SK-N-SH (cell line): ENCODE measurements around the gene MRPS27. TPM values are rescaled to one million over a fixed set of nuclear protein-coding genes. Genes with fewer than 3 reads are reported as not detected.

Experiments used
- CTCF ChIA-PET: fragments of 300-600, 350-600 bp; formaldehyde crosslinking; extraction: SDS; loops from one replicate; lab custom pipeline; 2021; lab: Yijun Ruan, JAX
- POLR2A ChIA-PET: fragments of 350-600 bp; sonication (Branson Sonifier 250); formaldehyde crosslinking; extraction: SDS; loops from one replicate; lab custom pipeline; 2020; ENCODE audit warnings: antibody characterized with exemption, inconsistent platforms; lab: Yijun Ruan, JAX
- DNase-seq: peaks from one replicate; pipeline ENCODE4 v3.0.0; 2012
- H2AFZ ChIP-seq: fragments of 200-600 bp; sonication (generic); 2 replicates; pipeline ENCODE4 v1.8.1; 2016; ENCODE audit warnings: antibody characterized with exemption, mild to moderate bottlenecking, low read depth
- H3F3A ChIP-seq: fragments of 200-600 bp; sonication (generic); replicated peaks from 2 replicates; pipeline ENCODE3; 2016; ENCODE audit warnings: antibody characterized with exemption, mild to moderate bottlenecking; ENCODE audit not compliant: insufficient read depth
- H3K27ac ChIP-seq, 2 experiments: fragments of 200-500 bp in 1 of 2; fragments of 200-600 bp in 1 of 2; sonication (Bioruptor generic) in 1 of 2; sonication (generic), shearing (Covaris generic) in 1 of 2; 2 replicates each; pipeline versions ENCODE4 v1.5.1 to v1.6.1; 2014 to 2016; ENCODE audit warnings: low read depth in 2 of 2, inconsistent platforms in 1 of 2, low read length in 1 of 2, mild to moderate bottlenecking in 1 of 2, mixed read lengths in 1 of 2
- H3K27me3 ChIP-seq: fragments of 200-600 bp; sonication (generic), shearing (Covaris generic); 2 replicates; pipeline ENCODE4 v1.6.1; 2016; ENCODE audit warnings: mixed run types; ENCODE audit not compliant: insufficient read depth
- H3K36me3 ChIP-seq, 2 experiments: fragments of 200-500 bp in 1 of 2; fragments of 200-600 bp in 1 of 2; sonication (Bioruptor generic) in 1 of 2; sonication (generic) in 1 of 2; replicated peaks in 1 of 2; 2 replicates each; pipeline versions ENCODE3 to v1.5.1; 2014 to 2016; ENCODE audit warnings: low read length in 1 of 2, mild to moderate bottlenecking in 1 of 2; ENCODE audit not compliant: insufficient read depth in 2 of 2, control insufficient read depth in 1 of 2
- H3K4me1 ChIP-seq, 2 experiments: fragments of 200-500 bp in 1 of 2; fragments of 200-600 bp in 1 of 2; sonication (Bioruptor generic) in 1 of 2; sonication (generic), shearing (Covaris generic) in 1 of 2; 2 replicates each; pipeline versions ENCODE4 v1.5.1 to v1.6.1; 2014 to 2016; ENCODE audit warnings: low read depth in 1 of 2, low read length in 1 of 2, mixed run types in 1 of 2; ENCODE audit not compliant: insufficient read depth in 2 of 2, control insufficient read depth in 1 of 2
- H3K4me2 ChIP-seq: fragments of 200-600 bp; sonication (generic), shearing (Covaris generic); 2 replicates; pipeline ENCODE4 v1.6.1; 2017; ENCODE audit warnings: mixed run types
- H3K4me3 ChIP-seq, 2 experiments: fragments of 200-500 bp in 1 of 2; fragments of 200-600 bp in 1 of 2; sonication (Bioruptor generic) in 1 of 2; sonication (generic), shearing (Covaris generic) in 1 of 2; 2 replicates each; pipeline versions ENCODE4 v1.5.1 to v1.8.1; 2014 to 2016; ENCODE audit warnings: low read depth in 2 of 2, inconsistent platforms in 1 of 2, low read length in 1 of 2, mild to moderate bottlenecking in 1 of 2, mixed read lengths in 1 of 2, moderate library complexity in 1 of 2
- H3K79me2 ChIP-seq: fragments of 200-600 bp; sonication (generic); 2 replicates; pipeline ENCODE4 v1.8.1; 2017; ENCODE audit warnings: mild to moderate bottlenecking; ENCODE audit not compliant: insufficient read depth
- H3K9ac ChIP-seq: fragments of 200-600 bp; sonication (generic); 2 replicates; pipeline ENCODE4 v1.6.1; 2017; ENCODE audit warnings: mixed run types
- H3K9me2 ChIP-seq: fragments of 200-600 bp; sonication (generic); 2 replicates; pipeline ENCODE4 v1.6.1; 2017; ENCODE audit warnings: mixed run types
- H3K9me3 ChIP-seq: fragments of 200-600 bp; sonication (generic); 2 replicates; pipeline ENCODE4 v1.6.1; 2017; ENCODE audit warnings: mixed run types, mild to moderate bottlenecking, moderate library complexity
- H4K20me1 ChIP-seq: fragments of 200-600 bp; sonication (generic); 2 replicates; pipeline ENCODE4 v1.6.1; 2017; ENCODE audit warnings: mild to moderate bottlenecking, mixed run types; ENCODE audit not compliant: insufficient read depth
- FOSL2 ChIP-seq: IDR thresholded peaks from 2 replicates; pipeline ENCODE4 v1.4.0; 2012; ENCODE audit warnings: low read depth, mild to moderate bottlenecking, moderate library complexity, borderline replicate concordance
- GABPA ChIP-seq: IDR thresholded peaks from 2 replicates; pipeline ENCODE4 v1.4.0; 2012; ENCODE audit warnings: low read depth, mild to moderate bottlenecking
- GATA2 ChIP-seq: sonication (generic); formaldehyde crosslinking; IDR thresholded peaks from 2 replicates; pipeline ENCODE4 v1.5.0; 2020; ENCODE audit warnings: mild to moderate bottlenecking, missing genetic modification reagents
- MEF2A ChIP-seq: IDR thresholded peaks from 2 replicates; pipeline ENCODE4 v1.4.0; 2012; ENCODE audit warnings: low read depth, borderline replicate concordance
- MXI1 ChIP-seq: IDR thresholded peaks from 2 replicates; pipeline ENCODE4 v1.6.1; 2012; ENCODE audit warnings: mild to moderate bottlenecking, low read depth, low read length, improper control_type of control experiment
- NFIC ChIP-seq: IDR thresholded peaks from 2 replicates; pipeline ENCODE4 v1.4.0; 2012; ENCODE audit warnings: borderline replicate concordance
- POLR2AphosphoS5 ChIP-seq: IDR thresholded peaks from 2 replicates; pipeline ENCODE4 v1.6.1; 2012; ENCODE audit warnings: low read depth, low read length
- RAD21 ChIP-seq: IDR thresholded peaks from 2 replicates; pipeline ENCODE4 v1.6.1; 2012; ENCODE audit warnings: mild to moderate bottlenecking, low read length
- RCOR1 ChIP-seq: fragments of 150-350 bp; IDR thresholded peaks from 2 replicates; pipeline ENCODE4 v1.6.1; 2017; ENCODE audit warnings: antibody characterized with exemption, low read length
- RFX5 ChIP-seq: IDR thresholded peaks from 2 replicates; pipeline ENCODE4 v1.6.1; 2012; ENCODE audit warnings: mild to moderate bottlenecking, improper control_type of control experiment, low read length
- TAF1 ChIP-seq: IDR thresholded peaks from 2 replicates; pipeline ENCODE4 v1.6.1; 2012; ENCODE audit warnings: low read depth, mild to moderate bottlenecking, low read length, moderate library complexity, borderline replicate concordance
- TCF12 ChIP-seq: IDR thresholded peaks from 2 replicates; pipeline ENCODE4 v1.4.0; 2012
- TEAD4 ChIP-seq: IDR thresholded peaks from 2 replicates; pipeline ENCODE4 v1.4.0; 2012; ENCODE audit warnings: mild to moderate bottlenecking, borderline replicate concordance; ENCODE audit not compliant: insufficient read depth
- YY1 ChIP-seq: IDR thresholded peaks from 2 replicates; pipeline ENCODE4 v1.4.0; 2012; ENCODE audit warnings: low read depth, mild to moderate bottlenecking
- WGBS: methylation state at CpG from one replicate; pipeline ENCODE4 v1.1.6; 2017; ENCODE audit warnings: low lambda C conversion rate; 5-methylcytosine and 5-hydroxymethylcytosine counted together
- polyA plus RNA-seq, 3 experiments: library from polyadenylated mRNA; depleted of rRNA; stranded (reverse); fragments of >200 nt; gene quantifications; 2 replicates each; pipeline ENCODE4 v1.2.3, GENCODE V29; 2012
- TF ChIP-seq, protein P1 (sequence below): IDR thresholded peaks from 2 replicates; pipeline ENCODE4 v1.4.0; 2012; ENCODE audit warnings: low read depth, borderline replicate concordance
- TF ChIP-seq, protein P2 (sequence below): IDR thresholded peaks from 2 replicates; pipeline ENCODE4 v1.6.1; 2012; ENCODE audit warnings: mild to moderate bottlenecking, low read depth, low read length, moderate library complexity
- TF ChIP-seq, protein P3 (sequence below): IDR thresholded peaks from 2 replicates; pipeline ENCODE4; 2012
- TF ChIP-seq, protein P4 (sequence below): IDR thresholded peaks from 2 replicates; pipeline ENCODE4 v1.4.0; 2012; ENCODE audit warnings: low read depth, borderline replicate concordance
- TF ChIP-seq, protein P5 (sequence below): fragments of 150-350 bp; IDR thresholded peaks from 2 replicates; pipeline ENCODE4 v1.6.1; 2017; ENCODE audit warnings: antibody characterized with exemption, low read length, low read depth, borderline replicate concordance
- TF ChIP-seq, protein P6 (sequence below): IDR thresholded peaks from 2 replicates; pipeline ENCODE4 v1.4.0; 2012; ENCODE audit warnings: low read depth
- TF ChIP-seq, protein P7 (sequence below): fragments of 200-600 bp; sonication (generic); IDR thresholded peaks from 2 replicates; pipeline ENCODE4 v1.6.1; 2017; ENCODE audit warnings: antibody characterized with exemption, mild to moderate bottlenecking, moderate library complexity

Gene MRPS27
- 37.5 and 48.2 TPM in 2 replicates for polyA plus RNA-seq (2012; rRNA removed)
- 39.8 and 47.0 TPM in 2 replicates for polyA plus RNA-seq (2012; cell fraction: cytosol; rRNA removed)
- 38.6 and 42.4 TPM in 2 replicates for polyA plus RNA-seq (2012; cell fraction: nucleus; rRNA removed)

DNA sequence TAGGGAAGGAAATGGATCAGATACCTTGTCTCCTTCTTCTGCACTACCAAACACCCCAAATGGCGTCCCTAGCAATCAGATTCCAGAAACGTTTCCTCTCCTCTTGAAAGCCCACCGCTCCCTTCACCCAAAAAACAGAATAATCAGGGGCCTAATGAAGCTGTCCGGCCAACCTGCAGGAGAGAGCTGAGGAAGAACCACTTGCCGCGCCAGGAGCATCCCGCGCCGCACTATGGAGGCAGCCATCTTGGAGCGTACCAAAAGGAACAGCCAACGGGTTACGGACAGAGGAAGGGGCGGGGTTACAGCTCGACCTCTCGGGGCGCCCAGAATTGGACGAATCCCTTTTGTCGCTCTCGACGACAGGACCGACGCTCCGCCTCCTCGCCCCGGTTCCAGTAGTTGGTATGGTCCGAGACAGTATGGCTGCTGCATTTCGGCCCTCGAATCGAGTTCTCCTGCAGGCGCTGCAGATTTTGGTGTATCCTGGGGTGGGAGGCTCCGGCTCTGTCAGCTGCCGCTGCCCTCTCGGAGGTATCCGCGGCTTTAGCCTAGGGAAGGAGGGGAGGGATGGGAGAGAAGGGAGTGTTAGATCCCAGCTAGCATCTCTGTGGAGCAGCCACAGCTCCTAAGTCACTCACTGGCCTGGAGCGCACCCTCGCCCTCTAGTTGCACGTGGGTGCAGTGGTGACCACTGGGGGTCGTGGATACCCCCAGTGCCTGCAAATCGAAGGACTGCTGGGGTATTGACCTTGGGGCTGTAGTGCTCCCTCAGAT lies at the start of gene MRPS27, which contains the start of gene PTCD2:
Gene MRPS27 (minus strand): TSS at position 265 of the 777 bp plus-strand sequence. CDS start 19 bp downstream, at position 246.
Gene PTCD2 (plus strand): TSS at position 398 of the 777 bp plus-strand sequence. CDS start 10 bp downstream, at position 408.
- Histone ChIP-seq H3K79me2 (peaks cover 67% of the 10 kb centered on the region), H4K20me1 (no peaks in the 10 kb centered on the region)
- CTCF ChIA-PET, result interaction anchor here (0.6 to 4.1 kb wide), 8 partner anchors 9 to 537 kb away, joined by 3 to 33 read pairs (median 4); no protein-coding TSS in a partner anchor
- TF ChIP-seq FOSL2, result no peak
- no peak for TF ChIP-seq MEF2A
- TF ChIP-seq, protein P1, sequence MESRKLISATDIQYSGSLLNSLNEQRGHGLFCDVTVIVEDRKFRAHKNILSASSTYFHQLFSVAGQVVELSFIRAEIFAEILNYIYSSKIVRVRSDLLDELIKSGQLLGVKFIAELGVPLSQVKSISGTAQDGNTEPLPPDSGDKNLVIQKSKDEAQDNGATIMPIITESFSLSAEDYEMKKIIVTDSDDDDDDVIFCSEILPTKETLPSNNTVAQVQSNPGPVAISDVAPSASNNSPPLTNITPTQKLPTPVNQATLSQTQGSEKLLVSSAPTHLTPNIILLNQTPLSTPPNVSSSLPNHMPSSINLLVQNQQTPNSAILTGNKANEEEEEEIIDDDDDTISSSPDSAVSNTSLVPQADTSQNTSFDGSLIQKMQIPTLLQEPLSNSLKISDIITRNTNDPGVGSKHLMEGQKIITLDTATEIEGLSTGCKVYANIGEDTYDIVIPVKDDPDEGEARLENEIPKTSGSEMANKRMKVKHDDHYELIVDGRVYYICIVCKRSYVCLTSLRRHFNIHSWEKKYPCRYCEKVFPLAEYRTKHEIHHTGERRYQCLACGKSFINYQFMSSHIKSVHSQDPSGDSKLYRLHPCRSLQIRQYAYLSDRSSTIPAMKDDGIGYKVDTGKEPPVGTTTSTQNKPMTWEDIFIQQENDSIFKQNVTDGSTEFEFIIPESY, result no peak
- no peak for TF ChIP-seq RFX5
- TF ChIP-seq, protein P2, sequence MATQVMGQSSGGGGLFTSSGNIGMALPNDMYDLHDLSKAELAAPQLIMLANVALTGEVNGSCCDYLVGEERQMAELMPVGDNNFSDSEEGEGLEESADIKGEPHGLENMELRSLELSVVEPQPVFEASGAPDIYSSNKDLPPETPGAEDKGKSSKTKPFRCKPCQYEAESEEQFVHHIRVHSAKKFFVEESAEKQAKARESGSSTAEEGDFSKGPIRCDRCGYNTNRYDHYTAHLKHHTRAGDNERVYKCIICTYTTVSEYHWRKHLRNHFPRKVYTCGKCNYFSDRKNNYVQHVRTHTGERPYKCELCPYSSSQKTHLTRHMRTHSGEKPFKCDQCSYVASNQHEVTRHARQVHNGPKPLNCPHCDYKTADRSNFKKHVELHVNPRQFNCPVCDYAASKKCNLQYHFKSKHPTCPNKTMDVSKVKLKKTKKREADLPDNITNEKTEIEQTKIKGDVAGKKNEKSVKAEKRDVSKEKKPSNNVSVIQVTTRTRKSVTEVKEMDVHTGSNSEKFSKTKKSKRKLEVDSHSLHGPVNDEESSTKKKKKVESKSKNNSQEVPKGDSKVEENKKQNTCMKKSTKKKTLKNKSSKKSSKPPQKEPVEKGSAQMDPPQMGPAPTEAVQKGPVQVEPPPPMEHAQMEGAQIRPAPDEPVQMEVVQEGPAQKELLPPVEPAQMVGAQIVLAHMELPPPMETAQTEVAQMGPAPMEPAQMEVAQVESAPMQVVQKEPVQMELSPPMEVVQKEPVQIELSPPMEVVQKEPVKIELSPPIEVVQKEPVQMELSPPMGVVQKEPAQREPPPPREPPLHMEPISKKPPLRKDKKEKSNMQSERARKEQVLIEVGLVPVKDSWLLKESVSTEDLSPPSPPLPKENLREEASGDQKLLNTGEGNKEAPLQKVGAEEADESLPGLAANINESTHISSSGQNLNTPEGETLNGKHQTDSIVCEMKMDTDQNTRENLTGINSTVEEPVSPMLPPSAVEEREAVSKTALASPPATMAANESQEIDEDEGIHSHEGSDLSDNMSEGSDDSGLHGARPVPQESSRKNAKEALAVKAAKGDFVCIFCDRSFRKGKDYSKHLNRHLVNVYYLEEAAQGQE, result no peak
- TF ChIP-seq, protein P3, sequence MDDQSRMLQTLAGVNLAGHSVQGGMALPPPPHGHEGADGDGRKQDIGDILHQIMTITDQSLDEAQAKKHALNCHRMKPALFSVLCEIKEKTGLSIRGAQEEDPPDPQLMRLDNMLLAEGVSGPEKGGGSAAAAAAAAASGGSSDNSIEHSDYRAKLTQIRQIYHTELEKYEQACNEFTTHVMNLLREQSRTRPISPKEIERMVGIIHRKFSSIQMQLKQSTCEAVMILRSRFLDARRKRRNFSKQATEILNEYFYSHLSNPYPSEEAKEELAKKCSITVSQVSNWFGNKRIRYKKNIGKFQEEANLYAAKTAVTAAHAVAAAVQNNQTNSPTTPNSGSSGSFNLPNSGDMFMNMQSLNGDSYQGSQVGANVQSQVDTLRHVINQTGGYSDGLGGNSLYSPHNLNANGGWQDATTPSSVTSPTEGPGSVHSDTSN, result 0 out of 2 replicates have a peak, but pooled peaks have one; percentile 20
- no peak for TF ChIP-seq TEAD4
- TF ChIP-seq, protein P4, sequence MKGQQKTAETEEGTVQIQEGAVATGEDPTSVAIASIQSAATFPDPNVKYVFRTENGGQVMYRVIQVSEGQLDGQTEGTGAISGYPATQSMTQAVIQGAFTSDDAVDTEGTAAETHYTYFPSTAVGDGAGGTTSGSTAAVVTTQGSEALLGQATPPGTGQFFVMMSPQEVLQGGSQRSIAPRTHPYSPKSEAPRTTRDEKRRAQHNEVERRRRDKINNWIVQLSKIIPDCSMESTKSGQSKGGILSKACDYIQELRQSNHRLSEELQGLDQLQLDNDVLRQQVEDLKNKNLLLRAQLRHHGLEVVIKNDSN, result no peak
- peak; percentile 96 for TF ChIP-seq MXI1
- TF ChIP-seq, protein P5, sequence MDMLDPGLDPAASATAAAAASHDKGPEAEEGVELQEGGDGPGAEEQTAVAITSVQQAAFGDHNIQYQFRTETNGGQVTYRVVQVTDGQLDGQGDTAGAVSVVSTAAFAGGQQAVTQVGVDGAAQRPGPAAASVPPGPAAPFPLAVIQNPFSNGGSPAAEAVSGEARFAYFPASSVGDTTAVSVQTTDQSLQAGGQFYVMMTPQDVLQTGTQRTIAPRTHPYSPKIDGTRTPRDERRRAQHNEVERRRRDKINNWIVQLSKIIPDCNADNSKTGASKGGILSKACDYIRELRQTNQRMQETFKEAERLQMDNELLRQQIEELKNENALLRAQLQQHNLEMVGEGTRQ, result no peak
- no peak; the same call in none of the 2 replicates for TF ChIP-seq TAF1
- TF ChIP-seq RAD21, result no peak
- no peak for TF ChIP-seq GATA2
- TF ChIP-seq GABPA, result peak; percentile 77
- TF ChIP-seq, protein P6, sequence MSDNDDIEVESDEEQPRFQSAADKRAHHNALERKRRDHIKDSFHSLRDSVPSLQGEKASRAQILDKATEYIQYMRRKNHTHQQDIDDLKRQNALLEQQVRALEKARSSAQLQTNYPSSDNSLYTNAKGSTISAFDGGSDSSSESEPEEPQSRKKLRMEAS, result peak; percentile 77
- TF ChIP-seq YY1, result peak; percentile 98
- no peak for TF ChIP-seq TCF12
- TF ChIP-seq RCOR1, result no peak
- peak; percentile 97 for TF ChIP-seq POLR2AphosphoS5
- TF ChIP-seq NFIC, result no peak
- TF ChIP-seq, protein P7, sequence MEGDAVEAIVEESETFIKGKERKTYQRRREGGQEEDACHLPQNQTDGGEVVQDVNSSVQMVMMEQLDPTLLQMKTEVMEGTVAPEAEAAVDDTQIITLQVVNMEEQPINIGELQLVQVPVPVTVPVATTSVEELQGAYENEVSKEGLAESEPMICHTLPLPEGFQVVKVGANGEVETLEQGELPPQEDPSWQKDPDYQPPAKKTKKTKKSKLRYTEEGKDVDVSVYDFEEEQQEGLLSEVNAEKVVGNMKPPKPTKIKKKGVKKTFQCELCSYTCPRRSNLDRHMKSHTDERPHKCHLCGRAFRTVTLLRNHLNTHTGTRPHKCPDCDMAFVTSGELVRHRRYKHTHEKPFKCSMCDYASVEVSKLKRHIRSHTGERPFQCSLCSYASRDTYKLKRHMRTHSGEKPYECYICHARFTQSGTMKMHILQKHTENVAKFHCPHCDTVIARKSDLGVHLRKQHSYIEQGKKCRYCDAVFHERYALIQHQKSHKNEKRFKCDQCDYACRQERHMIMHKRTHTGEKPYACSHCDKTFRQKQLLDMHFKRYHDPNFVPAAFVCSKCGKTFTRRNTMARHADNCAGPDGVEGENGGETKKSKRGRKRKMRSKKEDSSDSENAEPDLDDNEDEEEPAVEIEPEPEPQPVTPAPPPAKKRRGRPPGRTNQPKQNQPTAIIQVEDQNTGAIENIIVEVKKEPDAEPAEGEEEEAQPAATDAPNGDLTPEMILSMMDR, result peak; percentile 46

More for the DNA sequence above, at the start of gene MRPS27, which contains the start of gene PTCD2:
- H3K4me2 ChIP-seq, result peak within 1 kb of the TSS; percentile 77
- H3K9me2 ChIP-seq, result no peaks in the 10 kb centered on the region
- peaks cover 11 to 18% of the 10 kb centered on the region in 2 experiments for H3K36me3 ChIP-seq
- peak within 1 kb of the TSS; percentile 93 for H2AFZ ChIP-seq
- H3K9ac ChIP-seq, result peak within 1 kb of the TSS; percentile 69
- H3K27ac ChIP-seq, result peak within 1 kb of the TSS; percentile 66 to 90
- H3K4me3 ChIP-seq, result peak within 1 kb of the TSS; percentile 77 to 84
- DNase-seq, result peak; percentile 97
- POLR2A ChIA-PET, result interaction anchor here (0.8 to 3.1 kb wide), 10 partner anchors 9 to 733 kb away, joined by 3 to 16 read pairs (median 4); partner anchors contain the start of genes MAP1B, MCCC2 and TNPO1
- no peaks in the 10 kb centered on the region for H3K27me3 ChIP-seq
- no peaks in the 10 kb centered on the region for H3K9me3 ChIP-seq
- peaks cover 0 to 4% of the 10 kb centered on the region in 2 experiments; a peak in 3 of 4 replicates for H3K4me1 ChIP-seq
- peaks cover 14% of the 10 kb centered on the region for H3F3A ChIP-seq
- WGBS, result 1% methylated on average over 30 of the region's 40 CpGs
